Measurements from ENCODE around the gene OVCH1.

The OVCH1 gene

GRCh38 chr12:29537298-29537697 is 39.8 kb upstream of the OVCH1 start:
- Histone ChIP-seq H4K20me1 (ENCODE audit: control insufficient read depth, insufficient read depth, low read depth, low read length) (no peaks in the 10 kb centered on the region), H3K79me2 (ENCODE audit: control insufficient read depth, low read length) (no peaks in the 10 kb centered on the region), H3K9me3 (ENCODE audit: control insufficient read depth, insufficient read depth, low read length) (no peaks in the 10 kb centered on the region), H3K4me1 (ENCODE audit: control insufficient read depth, low read length) (no peaks in the 10 kb centered on the region), H3K4me3 (ENCODE audit: low read length) (no peak overlapping the region), H3K4me2 (ENCODE audit: low read length) (no peak overlapping the region), H3K9me2 (replicated peaks; ENCODE audit: control insufficient read depth, low read length) (no peaks in the 10 kb centered on the region), H3K27ac (ENCODE audit: low read depth, low read length) (no peak overlapping the region), H3K36me3 (ENCODE audit: control insufficient read depth, low read length) (no peaks in the 10 kb centered on the region), H3F3A (ENCODE audit: control insufficient read depth, insufficient read depth) (no peaks in the 10 kb centered on the region), H3K27me3 (ENCODE audit: control insufficient read depth, low read length) (no peaks in the 10 kb centered on the region)
- TF ChIP-seq EZH2phosphoT487 (IDR thresholded peaks at IDR 0.05; ENCODE audit: borderline replicate concordance, low read length) (no peak), CTCF (IDR thresholded peaks at IDR 0.05; ENCODE audit: low read depth, low read length, poor library complexity, severe bottlenecking) (no peak)

- Histone ChIP-seq H3K4me2 (ENCODE audit: low read length) (no peak overlapping the region), H3F3A (ENCODE audit: control insufficient read depth, insufficient read depth) (no peaks in the 10 kb centered on the region), H3K9me2 (replicated peaks; ENCODE audit: control insufficient read depth, low read length) (no peaks in the 10 kb centered on the region), H3K9me3 (ENCODE audit: control insufficient read depth, insufficient read depth, low read length) (no peaks in the 10 kb centered on the region), H4K20me1 (ENCODE audit: control insufficient read depth, insufficient read depth, low read depth, low read length) (no peaks in the 10 kb centered on the region), H3K79me2 (ENCODE audit: control insufficient read depth, low read length) (no peaks in the 10 kb centered on the region), H3K27me3 (ENCODE audit: control insufficient read depth, low read length) (no peaks in the 10 kb centered on the region), H3K4me3 (ENCODE audit: low read length) (no peak overlapping the region), H3K27ac (ENCODE audit: low read depth, low read length) (no peak overlapping the region), H3K4me1 (ENCODE audit: control insufficient read depth, low read length) (no peaks in the 10 kb centered on the region), H3K36me3 (ENCODE audit: control insufficient read depth, low read length) (no peaks in the 10 kb centered on the region)
- no peak for TF ChIP-seq CTCF (IDR thresholded peaks at IDR 0.05; ENCODE audit: low read depth, low read length, poor library complexity, severe bottlenecking)
- no peak for TF ChIP-seq EZH2phosphoT487 (IDR thresholded peaks at IDR 0.05; ENCODE audit: borderline replicate concordance, low read length)
Observed at GRCh38 chr12:29534935-29535334, 37.4 kb upstream of the OVCH1 start.

GRCh38 chr12:29533815-29534489 is 36.5 kb upstream of the OVCH1 start:
- Histone ChIP-seq H4K20me1 (ENCODE audit: control insufficient read depth, insufficient read depth, low read depth, low read length) (no peaks in the 10 kb centered on the region), H3K9me2 (replicated peaks; ENCODE audit: control insufficient read depth, low read length) (no peaks in the 10 kb centered on the region), H3F3A (ENCODE audit: control insufficient read depth, insufficient read depth) (no peaks in the 10 kb centered on the region), H3K27ac (ENCODE audit: low read depth, low read length) (no peak overlapping the region), H3K9me3 (ENCODE audit: control insufficient read depth, insufficient read depth, low read length) (no peaks in the 10 kb centered on the region), H3K4me3 (ENCODE audit: low read length) (no peak overlapping the region), H3K79me2 (ENCODE audit: control insufficient read depth, low read length) (no peaks in the 10 kb centered on the region), H3K4me1 (ENCODE audit: control insufficient read depth, low read length) (no peaks in the 10 kb centered on the region), H3K4me2 (ENCODE audit: low read length) (no peak overlapping the region), H3K27me3 (ENCODE audit: control insufficient read depth, low read length) (no peaks in the 10 kb centered on the region), H3K36me3 (ENCODE audit: control insufficient read depth, low read length) (no peaks in the 10 kb centered on the region)
- no peak for TF ChIP-seq EZH2phosphoT487 (IDR thresholded peaks at IDR 0.05; ENCODE audit: borderline replicate concordance, low read length)
- no peak for TF ChIP-seq CTCF (IDR thresholded peaks at IDR 0.05; ENCODE audit: low read depth, low read length, poor library complexity, severe bottlenecking)
